Measurements from ENCODE around the gene MBD3.

Gene MBD3

GRCh38 chr19:1606138-1606651 is 13.5 kb upstream of the MBD3 start:
- H3K27ac ChIP-seq (ENCODE audit: low read depth, low read length), result peak overlapping the region; percentile 86
- H3K27me3 ChIP-seq (ENCODE audit: control insufficient read depth, insufficient read depth, low read length), result no peaks in the 10 kb centered on the region
- H3K36me3 ChIP-seq (ENCODE audit: control insufficient read depth, insufficient read depth, low read length), result peaks cover 5% of the 10 kb centered on the region
- H3K4me1 ChIP-seq (ENCODE audit: control insufficient read depth, insufficient read depth, low read length), result peaks cover 8% of the 10 kb centered on the region
- H3K9ac ChIP-seq (ENCODE audit: low read length), result peak overlapping the region; percentile 76
- peak overlapping the region; percentile 86 for H3K4me3 ChIP-seq (ENCODE audit: low read length)

DNA sequence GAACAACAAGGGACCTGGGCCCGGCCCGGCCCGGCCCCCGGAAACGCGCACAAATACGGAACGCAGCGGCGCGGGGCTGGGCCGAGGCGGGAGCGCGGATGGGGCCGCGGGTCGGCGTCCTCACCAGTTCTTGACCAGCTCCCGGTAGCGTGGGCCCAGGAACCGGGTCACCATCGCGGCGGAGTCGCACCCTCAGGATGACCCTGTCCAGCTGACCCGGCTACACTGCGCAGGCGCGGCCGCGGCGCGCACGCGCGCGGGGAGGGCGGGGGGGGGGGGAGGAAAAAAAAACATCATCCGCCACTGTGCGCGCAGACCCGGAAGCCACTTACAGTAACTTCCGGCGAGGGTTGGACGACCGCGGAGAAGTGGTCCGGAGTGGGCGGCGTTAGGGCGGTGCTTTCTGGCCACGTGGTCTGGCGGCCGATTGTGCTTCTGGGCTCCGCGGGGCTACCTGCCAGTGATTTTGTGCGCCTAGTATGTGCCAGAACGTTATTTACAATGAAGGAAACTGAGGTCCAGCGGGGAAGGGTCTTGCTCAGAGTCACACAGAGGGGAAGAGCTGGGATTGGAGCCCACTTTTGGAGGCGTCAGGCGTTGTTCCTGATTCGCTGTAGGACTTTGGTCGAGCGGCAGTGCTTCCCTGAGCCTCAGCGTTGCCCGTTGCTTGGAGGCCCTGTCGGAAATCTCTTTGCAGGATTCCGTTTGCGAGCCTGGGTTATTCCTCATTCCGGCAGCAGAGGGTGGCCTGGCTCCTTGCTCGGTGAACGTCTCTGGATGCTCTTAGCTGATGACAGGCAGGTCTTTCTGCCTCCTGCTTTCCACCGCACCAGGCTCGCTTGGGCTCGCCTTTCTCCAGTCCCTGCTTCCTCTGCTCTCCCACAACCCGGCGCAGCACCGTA is 12.8 kb upstream of the MBD3 start, which contains the start of gene UQCR11:
TSS of gene UQCR11 (minus strand) at position 227 of the 902 bp plus-strand sequence. CDS start at position 174, 53 bp downstream.
- peak within 1 kb of the TSS; percentile 86 for H3K27ac ChIP-seq (ENCODE audit: low read depth, low read length)
- H3K4me1 ChIP-seq (ENCODE audit: control insufficient read depth, insufficient read depth, low read length), result peaks cover 8% of the 10 kb centered on the region
- H3K9ac ChIP-seq (ENCODE audit: low read length), result peak within 1 kb of the TSS; percentile 98
- H3K27me3 ChIP-seq (ENCODE audit: control insufficient read depth, insufficient read depth, low read length), result no peaks in the 10 kb centered on the region
- H3K36me3 ChIP-seq (ENCODE audit: control insufficient read depth, insufficient read depth, low read length), result peaks cover 2% of the 10 kb centered on the region
- H3K4me3 ChIP-seq (ENCODE audit: low read length), result peak within 1 kb of the TSS; percentile 97

DNA sequence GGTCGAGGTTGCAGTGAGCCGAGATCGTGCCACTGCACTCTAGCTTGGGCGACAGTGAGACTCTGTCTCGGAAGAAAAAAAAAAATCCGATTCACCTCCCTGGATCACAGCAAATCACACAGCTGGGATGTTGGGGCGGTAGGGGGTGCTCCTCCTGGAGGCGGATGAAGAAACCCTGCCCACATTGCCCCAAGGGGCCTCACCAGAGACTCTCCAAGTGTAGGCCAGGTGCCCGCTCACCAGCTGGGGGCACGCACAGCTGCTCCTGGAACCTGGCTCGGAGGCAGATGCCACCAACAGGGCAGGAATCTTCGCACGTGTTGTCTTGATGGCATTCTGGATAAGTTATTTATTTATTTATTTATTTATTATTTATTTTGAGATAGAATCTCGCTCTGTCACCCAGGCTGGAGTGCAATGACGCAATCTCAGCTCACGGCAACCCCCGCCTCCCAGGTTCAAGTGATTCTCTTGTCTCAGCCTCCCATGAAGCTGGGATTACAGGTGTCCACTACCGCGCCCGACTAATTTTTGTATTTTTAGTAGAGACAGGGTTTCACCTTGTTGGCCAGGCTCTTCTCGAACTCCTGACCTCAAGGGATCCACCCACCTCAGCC is 9.5 kb upstream of the MBD3 start:
- Histone ChIP-seq H3K9ac (ENCODE audit: low read length) (no peak overlapping the region), H3K36me3 (ENCODE audit: control insufficient read depth, insufficient read depth, low read length) (peaks cover 14% of the 10 kb centered on the region), H3K4me1 (ENCODE audit: control insufficient read depth, insufficient read depth, low read length) (peaks cover 8% of the 10 kb centered on the region), H3K4me3 (ENCODE audit: low read length) (no peak overlapping the region), H3K27ac (ENCODE audit: low read depth, low read length) (no peak overlapping the region), H3K27me3 (ENCODE audit: control insufficient read depth, insufficient read depth, low read length) (no peaks in the 10 kb centered on the region)

GRCh38 chr19:1601613-1602064 is 9.0 kb upstream of the MBD3 start:
- Histone ChIP-seq H3K4me3 (ENCODE audit: low read length) (no peak overlapping the region), H3K4me1 (ENCODE audit: control insufficient read depth, insufficient read depth, low read length) (peaks cover 8% of the 10 kb centered on the region), H3K36me3 (ENCODE audit: control insufficient read depth, insufficient read depth, low read length) (peaks cover 15% of the 10 kb centered on the region), H3K27me3 (ENCODE audit: control insufficient read depth, insufficient read depth, low read length) (no peaks in the 10 kb centered on the region), H3K9ac (ENCODE audit: low read length) (no peak overlapping the region), H3K27ac (ENCODE audit: low read depth, low read length) (no peak overlapping the region)

- H3K4me3 ChIP-seq (ENCODE audit: low read length), result no peak overlapping the region
- no peak overlapping the region for H3K9ac ChIP-seq (ENCODE audit: low read length)
- H3K27me3 ChIP-seq (ENCODE audit: control insufficient read depth, insufficient read depth, low read length), result no peaks in the 10 kb centered on the region
- no peak overlapping the region for H3K27ac ChIP-seq (ENCODE audit: low read depth, low read length)
- peaks cover 15% of the 10 kb centered on the region for H3K36me3 ChIP-seq (ENCODE audit: control insufficient read depth, insufficient read depth, low read length)
- H3K4me1 ChIP-seq (ENCODE audit: control insufficient read depth, insufficient read depth, low read length), result peaks cover 3% of the 10 kb centered on the region
Observed at GRCh38 chr19:1599460-1599846, 6.8 kb upstream of the MBD3 start.

GRCh38 chr19:1598777-1599459 is 6.3 kb upstream of the MBD3 start:
- H3K9ac ChIP-seq (ENCODE audit: low read length), result no peak overlapping the region
- no peak overlapping the region for H3K4me3 ChIP-seq (ENCODE audit: low read length)
- no peak overlapping the region for H3K27ac ChIP-seq (ENCODE audit: low read depth, low read length)
- no peaks in the 10 kb centered on the region for H3K4me1 ChIP-seq (ENCODE audit: control insufficient read depth, insufficient read depth, low read length)
- H3K27me3 ChIP-seq (ENCODE audit: control insufficient read depth, insufficient read depth, low read length), result no peaks in the 10 kb centered on the region
- H3K36me3 ChIP-seq (ENCODE audit: control insufficient read depth, insufficient read depth, low read length), result peaks cover 15% of the 10 kb centered on the region

GRCh38 chr19:1593501-1593772 is 772 bp upstream of the MBD3 start:
- no peak overlapping the region for H3K27ac ChIP-seq (ENCODE audit: low read depth, low read length)
- peak overlapping the region; percentile 67 for H3K4me3 ChIP-seq (ENCODE audit: low read length)
- no peak overlapping the region for H3K9ac ChIP-seq (ENCODE audit: low read length)
- peaks cover 9% of the 10 kb centered on the region for H3K4me1 ChIP-seq (ENCODE audit: control insufficient read depth, insufficient read depth, low read length)
- H3K36me3 ChIP-seq (ENCODE audit: control insufficient read depth, insufficient read depth, low read length), result peaks cover 10% of the 10 kb centered on the region
- H3K27me3 ChIP-seq (ENCODE audit: control insufficient read depth, insufficient read depth, low read length), result no peaks in the 10 kb centered on the region

- Histone ChIP-seq H3K4me3 (ENCODE audit: low read length) (peak overlapping the region; percentile 94), H3K4me1 (ENCODE audit: control insufficient read depth, insufficient read depth, low read length) (peaks cover 9% of the 10 kb centered on the region), H3K27me3 (ENCODE audit: control insufficient read depth, insufficient read depth, low read length) (no peaks in the 10 kb centered on the region), H3K9ac (ENCODE audit: low read length) (peak overlapping the region; percentile 77), H3K36me3 (ENCODE audit: control insufficient read depth, insufficient read depth, low read length) (peaks cover under 1% of the 10 kb centered on the region), H3K27ac (ENCODE audit: low read depth, low read length) (peak overlapping the region; percentile 92)
Observed at GRCh38 chr19:1592024-1592754, 476 bp downstream of the MBD3 start.

- peak overlapping the region; percentile 92 for H3K27ac ChIP-seq (ENCODE audit: low read depth, low read length)
- H3K27me3 ChIP-seq (ENCODE audit: control insufficient read depth, insufficient read depth, low read length), result no peaks in the 10 kb centered on the region
- H3K9ac ChIP-seq (ENCODE audit: low read length), result peak overlapping the region; percentile 77
- peak overlapping the region; percentile 94 for H3K4me3 ChIP-seq (ENCODE audit: low read length)
- no peaks in the 10 kb centered on the region for H3K36me3 ChIP-seq (ENCODE audit: control insufficient read depth, insufficient read depth, low read length)
- peaks cover 9% of the 10 kb centered on the region for H3K4me1 ChIP-seq (ENCODE audit: control insufficient read depth, insufficient read depth, low read length)
Observed at GRCh38 chr19:1591421-1592023, 1.1 kb downstream of the MBD3 start.

GRCh38 chr19:1590641-1591397 is 1.8 kb downstream of the MBD3 start:
- no peaks in the 10 kb centered on the region for H3K27me3 ChIP-seq (ENCODE audit: control insufficient read depth, insufficient read depth, low read length)
- H3K9ac ChIP-seq (ENCODE audit: low read length), result no peak overlapping the region
- no peaks in the 10 kb centered on the region for H3K36me3 ChIP-seq (ENCODE audit: control insufficient read depth, insufficient read depth, low read length)
- H3K4me1 ChIP-seq (ENCODE audit: control insufficient read depth, insufficient read depth, low read length), result peaks cover 9% of the 10 kb centered on the region
- H3K27ac ChIP-seq (ENCODE audit: low read depth, low read length), result no peak overlapping the region
- H3K4me3 ChIP-seq (ENCODE audit: low read length), result peak overlapping the region; percentile 94

- no peak overlapping the region for H3K9ac ChIP-seq (ENCODE audit: low read length)
- H3K27ac ChIP-seq (ENCODE audit: low read depth, low read length), result no peak overlapping the region
- no peak overlapping the region for H3K4me3 ChIP-seq (ENCODE audit: low read length)
- no peaks in the 10 kb centered on the region for H3K27me3 ChIP-seq (ENCODE audit: control insufficient read depth, insufficient read depth, low read length)
- H3K4me1 ChIP-seq (ENCODE audit: control insufficient read depth, insufficient read depth, low read length), result peaks cover 9% of the 10 kb centered on the region
- H3K36me3 ChIP-seq (ENCODE audit: control insufficient read depth, insufficient read depth, low read length), result peaks cover 4% of the 10 kb centered on the region
Observed at GRCh38 chr19:1587872-1588271, 4.8 kb downstream of the MBD3 start.
